HG03460 (cell line): ENCODE results near the gene SSR4.

Source experiments
- ATAC-seq: cut with Tn5 transposase; IDR thresholded peaks from one replicate; pipeline ENCODE4 v1.9.1; 2021; ENCODE audit not compliant: unreplicated experiment

Gene SSR4

GRCh38 chrX:153769158-153769864 is 25.2 kb upstream of the SSR4 start:
- no peak for ATAC-seq

DNA sequence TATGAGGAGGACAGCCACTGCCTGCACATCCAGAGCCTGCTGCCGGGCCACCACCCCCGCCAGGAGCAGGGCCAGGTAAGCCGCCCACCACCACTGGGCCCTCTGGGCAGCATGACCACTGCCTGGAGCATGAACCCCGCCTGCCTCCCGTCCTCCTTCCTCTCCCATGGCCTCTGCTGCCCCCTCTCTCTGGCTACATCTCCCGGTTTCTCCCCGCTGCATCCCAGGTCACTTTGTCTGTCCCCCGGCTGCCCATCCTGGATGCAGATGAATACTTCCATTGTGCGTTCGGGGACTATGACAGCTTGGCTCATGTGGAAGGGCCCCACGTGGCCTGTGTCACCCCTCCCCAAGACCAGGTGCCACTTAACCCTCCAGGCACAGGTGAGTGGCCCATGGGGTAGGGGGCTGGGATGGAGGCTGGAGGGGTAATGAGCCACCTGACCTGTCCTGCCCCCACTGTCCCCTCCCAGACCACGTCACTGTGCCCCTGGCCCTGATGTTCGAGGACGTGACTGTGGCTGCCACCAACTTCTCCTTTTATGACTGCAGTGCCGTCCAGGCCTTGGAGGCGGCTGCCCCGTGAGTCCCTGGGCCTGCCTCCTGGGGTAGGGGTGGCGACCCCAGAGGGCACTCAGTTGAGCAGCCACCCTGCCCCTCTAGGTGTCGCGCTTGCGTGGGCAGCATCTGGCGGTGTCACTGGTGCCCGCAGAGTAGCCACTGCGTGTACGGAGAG is 24.4 kb upstream of the SSR4 start:
- ATAC-seq, result no peak

- ATAC-seq, result no peak
These were observed 23.7 kb upstream of the SSR4 start for GRCh38 chrX:153770601-153771414.

DNA sequence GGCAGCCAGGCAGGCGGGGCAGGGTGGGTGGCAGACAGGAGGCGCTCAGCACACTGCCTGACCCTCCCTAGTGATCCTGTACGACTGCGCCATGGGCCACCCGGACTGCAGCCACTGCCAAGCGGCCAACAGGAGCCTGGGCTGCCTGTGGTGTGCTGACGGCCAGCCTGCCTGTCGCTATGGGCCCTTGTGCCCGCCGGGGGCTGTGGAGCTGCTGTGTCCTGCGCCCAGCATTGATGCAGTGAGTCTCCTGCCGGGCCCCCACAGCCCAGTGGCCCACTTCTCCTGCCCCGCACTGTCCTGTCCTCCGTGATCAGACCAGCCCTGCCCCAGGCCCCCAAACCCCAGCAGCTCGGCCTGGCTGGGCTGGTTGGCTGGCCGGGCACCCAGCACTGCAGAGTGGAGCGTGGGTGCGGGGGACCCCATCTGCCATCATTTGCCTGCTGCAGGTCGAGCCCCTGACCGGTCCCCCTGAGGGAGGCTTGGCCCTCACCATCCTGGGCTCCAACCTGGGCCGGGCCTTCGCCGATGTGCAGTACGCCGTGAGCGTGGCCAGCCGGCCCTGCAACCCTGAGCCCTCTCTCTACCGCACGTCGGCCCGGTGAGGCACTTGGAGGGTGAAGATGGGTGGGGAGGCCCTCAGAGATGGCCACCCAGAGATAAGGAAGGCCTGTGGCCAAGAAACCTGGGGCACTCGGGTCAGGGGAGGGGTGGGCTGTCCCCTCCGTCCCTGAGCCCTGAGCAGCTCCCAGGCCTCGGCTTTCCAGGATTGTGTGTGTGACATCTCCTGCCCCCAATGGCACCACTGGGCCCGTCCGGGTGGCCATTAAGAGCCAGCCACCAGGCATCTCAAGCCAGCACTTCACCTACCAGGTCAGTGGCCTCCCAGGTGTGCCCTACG is 22.8 kb upstream of the SSR4 start:
- no peak for ATAC-seq

GRCh38 chrX:153772316-153773217 is 21.9 kb upstream of the SSR4 start:
- ATAC-seq, result no peak

DNA sequence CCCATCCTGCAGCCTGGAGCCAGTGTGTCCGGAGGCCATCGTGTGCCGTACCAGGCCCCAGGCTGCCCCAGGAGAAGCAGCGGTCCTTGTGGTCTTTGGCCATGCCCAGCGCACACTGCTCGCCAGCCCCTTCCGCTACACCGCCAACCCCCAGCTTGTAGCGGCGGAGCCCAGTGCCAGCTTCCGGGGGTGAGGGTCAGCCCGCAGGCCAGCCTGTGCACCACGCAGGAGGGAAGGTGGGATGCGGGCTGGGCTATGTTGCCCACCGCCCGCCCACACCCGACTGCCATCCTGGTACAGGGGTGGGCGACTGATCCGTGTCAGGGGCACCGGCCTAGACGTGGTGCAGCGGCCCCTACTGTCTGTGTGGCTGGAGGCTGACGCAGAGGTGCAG is 21.3 kb upstream of the SSR4 start:
- no peak for ATAC-seq

- ATAC-seq, result no peak
These were observed 20.5 kb upstream of the SSR4 start for GRCh38 chrX:153773741-153774575.

GRCh38 chrX:153774576-153775292 is 19.7 kb upstream of the SSR4 start:
- no peak for ATAC-seq

DNA sequence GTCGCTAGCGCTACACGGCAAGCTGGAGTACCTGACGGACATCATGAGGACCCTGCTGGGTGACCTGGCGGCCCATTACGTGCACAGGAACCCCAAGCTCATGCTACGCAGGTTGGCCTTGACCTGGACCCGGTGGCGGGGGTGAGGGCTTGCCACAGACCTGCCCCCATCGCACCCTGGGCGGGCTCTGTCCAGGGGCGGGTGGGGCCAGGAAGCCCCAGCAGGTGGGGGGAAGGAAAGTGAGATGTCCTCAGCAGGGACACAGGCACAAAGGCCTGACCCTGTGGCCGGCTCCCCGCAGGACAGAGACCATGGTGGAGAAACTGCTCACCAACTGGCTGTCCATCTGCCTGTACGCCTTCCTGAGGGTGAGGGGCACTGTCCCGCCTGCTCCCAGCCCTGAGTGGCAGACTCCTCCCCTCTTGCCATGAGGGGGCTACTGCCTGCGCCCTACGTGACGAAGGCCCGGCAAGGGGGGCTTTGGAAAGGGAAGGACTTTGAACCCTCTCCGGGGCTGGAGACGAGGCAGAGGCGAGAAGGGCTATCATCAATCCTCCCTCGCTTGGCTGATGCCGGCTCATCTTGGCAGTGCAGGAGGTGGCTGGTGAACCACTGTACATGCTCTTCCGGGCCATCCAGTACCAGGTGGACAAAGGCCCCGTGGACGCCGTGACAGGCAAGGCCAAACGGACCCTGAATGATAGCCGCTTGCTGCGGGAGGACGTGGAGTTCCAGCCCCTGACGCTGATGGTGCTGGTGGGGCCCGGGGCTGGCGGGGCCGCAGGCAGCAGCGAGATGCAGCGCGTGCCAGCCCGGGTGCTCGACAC is 19.0 kb upstream of the SSR4 start:
- ATAC-seq, result no peak

DNA sequence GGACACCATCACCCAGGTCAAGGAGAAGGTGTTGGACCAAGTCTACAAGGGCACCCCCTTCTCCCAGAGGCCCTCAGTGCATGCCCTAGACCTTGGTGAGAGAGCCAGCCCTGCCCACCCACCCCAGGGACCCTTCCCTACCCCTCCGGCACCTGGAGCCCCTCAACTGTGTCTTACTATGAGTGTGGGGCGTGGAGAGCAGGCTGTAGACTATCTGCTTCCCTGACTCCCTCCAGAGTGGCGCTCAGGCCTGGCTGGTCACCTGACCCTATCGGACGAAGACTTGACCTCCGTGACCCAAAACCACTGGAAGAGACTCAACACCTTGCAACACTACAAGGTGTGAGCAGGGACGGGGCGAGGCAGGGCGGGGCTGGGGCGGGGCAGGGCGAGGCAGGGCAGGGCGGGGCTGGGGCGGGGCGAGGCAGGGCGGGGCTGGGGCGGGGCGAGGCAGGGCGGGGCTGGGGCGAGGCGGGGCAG is 18.3 kb upstream of the SSR4 start:
- no peak for ATAC-seq

- no peak for ATAC-seq
These were observed 17.8 kb upstream of the SSR4 start for GRCh38 chrX:153776611-153777045.

GRCh38 chrX:153777261-153778090 is 17.0 kb upstream of the SSR4 start:
- no peak for ATAC-seq

- ATAC-seq, result no peak
These were observed 16.3 kb upstream of the SSR4 start for GRCh38 chrX:153778181-153778580.

GRCh38 chrX:153778684-153779101 is 15.8 kb upstream of the SSR4 start:
- ATAC-seq, result no peak

DNA sequence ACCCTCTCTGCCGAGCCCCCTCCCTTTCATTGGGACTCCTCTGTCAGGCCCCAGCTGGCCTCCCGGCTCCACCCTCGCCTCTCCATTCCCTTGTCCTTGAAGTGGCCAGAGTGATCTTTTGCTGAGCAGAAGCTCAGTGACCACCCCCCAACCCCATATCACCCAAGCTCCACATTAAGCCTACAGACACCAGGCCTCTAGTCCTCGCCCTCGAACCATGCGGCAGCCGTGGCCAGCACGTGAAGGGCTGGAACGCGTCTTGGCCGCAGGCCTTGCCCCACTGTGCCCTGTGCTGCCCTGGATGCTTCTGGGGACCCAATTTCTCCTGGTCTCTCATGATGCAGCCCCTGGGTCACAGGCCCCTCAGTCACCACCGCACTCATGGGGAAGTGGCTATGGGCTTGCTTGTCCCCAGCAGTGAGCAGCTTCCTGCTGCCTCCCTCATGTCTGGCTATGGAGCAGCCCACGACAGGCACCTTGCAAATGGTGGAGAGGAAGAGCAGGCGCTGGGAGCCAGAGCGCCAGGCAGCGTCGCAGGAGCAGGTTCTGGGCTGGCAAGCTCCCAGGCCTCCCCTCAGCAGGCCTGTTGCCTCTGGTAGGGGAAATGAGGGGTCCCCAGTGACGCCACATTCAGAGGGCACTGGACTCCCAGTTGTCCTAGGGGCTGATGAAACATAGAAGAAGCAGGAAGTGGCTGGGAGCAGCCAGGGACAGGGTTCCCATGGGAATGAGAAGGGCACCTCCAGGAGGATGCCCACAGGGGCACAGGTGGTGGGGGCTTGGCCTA is 14.4 kb upstream of the SSR4 start:
- ATAC-seq, result no peak
